Caco-2 (cell line): ENCODE measurements around the gene CD24. TPM values are rescaled to one million over a fixed set of nuclear protein-coding genes. Genes with fewer than 3 reads are reported as not detected.

Experiments
- BruUV-seq: library from RNA; stranded (reverse); fragments of 400-500 nt; replicated peaks from 2 replicates; lab custom pipeline; 2021; lab: Mats Ljungman, UMichigan
- CTCF ChIA-PET: fragments of 300-600 bp; sonication (Branson Sonifier 250); formaldehyde crosslinking; loops from one replicate; lab custom pipeline; 2022; ENCODE audit warnings: antibody characterized with exemption; lab: Charles Lee
- POLR2A ChIA-PET: fragments of 300-600 bp; sonication (Branson Sonifier 250); formaldehyde crosslinking; loops from one replicate; lab custom pipeline; 2022; ENCODE audit warnings: antibody characterized with exemption; lab: Charles Lee
- DNase-seq, 2 experiments: peaks; one replicate each; pipeline versions ENCODE4 v3.0.0 to v3.0.0-alpha.2; 2020 to 2022
- H3K27me3 ChIP-seq: replicated peaks from 2 replicates; pipeline ENCODE4 v1.6.0; 2011; ENCODE audit warnings: low read length; ENCODE audit not compliant: control insufficient read depth, insufficient read depth
- H3K36me3 ChIP-seq: 2 replicates; pipeline ENCODE4 v1.5.1; 2011; ENCODE audit warnings: low read length; ENCODE audit not compliant: control insufficient read depth, insufficient read depth
- H3K4me1 ChIP-seq: fragments of 250-450 bp; sonication (Bioruptor Pico); 2 replicates; pipeline ENCODE4 v1.5.1; 2020; ENCODE audit warnings: mild to moderate bottlenecking
- H3K4me3 ChIP-seq: 2 replicates; pipeline ENCODE4 v1.5.1; 2011; ENCODE audit warnings: low read depth, mild to moderate bottlenecking, control low read depth, low read length
- H3K9me3 ChIP-seq: fragments of 250-450 bp; sonication (Bioruptor Pico); 2 replicates; pipeline ENCODE4 v1.5.1; 2020; ENCODE audit warnings: mild to moderate bottlenecking, moderate library complexity
- H3K27ac Mint-ChIP-seq: one replicate; pipeline ENCODE4 v1.8.0; 2022; ENCODE audit warnings: mixed read lengths; ENCODE audit not compliant: unreplicated experiment
- H3K27me3 Mint-ChIP-seq: one replicate; pipeline ENCODE4 v1.8.0; 2022; ENCODE audit warnings: mixed read lengths; ENCODE audit not compliant: insufficient read depth, unreplicated experiment
- H3K36me3 Mint-ChIP-seq: one replicate; pipeline ENCODE4 v1.8.0; 2022; ENCODE audit warnings: mild to moderate bottlenecking, mixed read lengths; ENCODE audit not compliant: insufficient read depth, unreplicated experiment
- H3K4me1 Mint-ChIP-seq: one replicate; pipeline ENCODE4 v1.8.0; 2022; ENCODE audit warnings: low read depth, mixed read lengths; ENCODE audit not compliant: unreplicated experiment
- H3K4me3 Mint-ChIP-seq: one replicate; pipeline ENCODE4 v1.8.0; 2022; ENCODE audit warnings: mild to moderate bottlenecking, moderate library complexity, mixed read lengths; ENCODE audit not compliant: unreplicated experiment
- H3K9me3 Mint-ChIP-seq: one replicate; pipeline ENCODE4 v1.8.0; 2022; ENCODE audit warnings: mixed read lengths; ENCODE audit not compliant: unreplicated experiment
- intact Hi-C: fragments of 100-400 bp; cut with micrococcal nuclease; formaldehyde crosslinking; loops from one replicate; pipeline ENCODE4 v1.10.0; 2022; ENCODE audit not compliant: unreplicated experiment
- total RNA-seq: library from RNA; stranded (reverse); gene quantifications from 2 replicates; pipeline ENCODE4 v1.2.3, GENCODE V29; 2022
- TF ChIP-seq, protein P1 (sequence below), 2 experiments: fragments of 200-600 bp in 1 of 2; IDR thresholded peaks; 1 replicate in 1 of 2; 2 replicates in 1 of 2; pipeline versions ENCODE4 v1.5.1 to v1.8.0; 2011 to 2022; ENCODE audit warnings: antibody characterized with exemption in 1 of 2, control low read depth in 1 of 2, inconsistent platforms in 1 of 2, low read depth in 1 of 2, low read length in 1 of 2, mild to moderate bottlenecking in 1 of 2, moderate library complexity in 1 of 2; ENCODE audit not compliant: insufficient read depth in 1 of 2, severe bottlenecking in 1 of 2, unreplicated experiment in 1 of 2

The CD24 gene
- total RNA-seq, 1 experiment from 2014 or later, result 81.7 TPM

DNA sequence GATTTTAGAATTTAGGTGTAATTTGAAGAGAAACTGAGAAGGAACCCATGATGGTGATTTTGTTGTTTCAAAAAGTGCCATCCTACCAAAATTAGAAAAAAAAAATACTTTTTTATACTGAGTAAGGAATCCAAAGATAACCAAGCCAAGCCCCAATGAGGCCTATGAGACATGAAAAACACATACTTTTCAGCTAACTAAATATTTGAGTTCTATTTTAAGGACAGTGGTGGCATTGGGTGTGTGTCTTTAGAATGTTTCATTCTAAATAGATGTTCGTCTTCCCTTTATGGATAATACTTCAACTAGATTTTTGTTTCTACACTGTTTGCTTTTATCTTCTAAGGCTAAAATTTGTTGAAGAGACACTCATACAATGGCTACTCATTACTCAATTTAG lies 9.6 kb downstream of the CD24 start:
- intact Hi-C loops, result loop anchor here (5.0 kb wide), 1 partner anchor 38 kb away; no protein-coding TSS in a partner anchor
- H3K4me3 ChIP-seq, result no peak overlapping the region
- Mint-ChIP-seq H3K27me3 (no peaks in the 10 kb centered on the region), H3K36me3 (peaks cover 16% of the 10 kb centered on the region), H3K27ac (no peak overlapping the region), H3K4me1 (peaks cover 14% of the 10 kb centered on the region), H3K4me3 (no peak overlapping the region), H3K9me3 (peaks cover 10% of the 10 kb centered on the region)
- H3K9me3 ChIP-seq, result no peaks in the 10 kb centered on the region
- no TSS peak for BruUV-seq
- ChIA-PET POLR2A (no interaction called here), CTCF (no interaction called here)
- no peaks in the 10 kb centered on the region for H3K27me3 ChIP-seq
- TF ChIP-seq, protein P1, sequence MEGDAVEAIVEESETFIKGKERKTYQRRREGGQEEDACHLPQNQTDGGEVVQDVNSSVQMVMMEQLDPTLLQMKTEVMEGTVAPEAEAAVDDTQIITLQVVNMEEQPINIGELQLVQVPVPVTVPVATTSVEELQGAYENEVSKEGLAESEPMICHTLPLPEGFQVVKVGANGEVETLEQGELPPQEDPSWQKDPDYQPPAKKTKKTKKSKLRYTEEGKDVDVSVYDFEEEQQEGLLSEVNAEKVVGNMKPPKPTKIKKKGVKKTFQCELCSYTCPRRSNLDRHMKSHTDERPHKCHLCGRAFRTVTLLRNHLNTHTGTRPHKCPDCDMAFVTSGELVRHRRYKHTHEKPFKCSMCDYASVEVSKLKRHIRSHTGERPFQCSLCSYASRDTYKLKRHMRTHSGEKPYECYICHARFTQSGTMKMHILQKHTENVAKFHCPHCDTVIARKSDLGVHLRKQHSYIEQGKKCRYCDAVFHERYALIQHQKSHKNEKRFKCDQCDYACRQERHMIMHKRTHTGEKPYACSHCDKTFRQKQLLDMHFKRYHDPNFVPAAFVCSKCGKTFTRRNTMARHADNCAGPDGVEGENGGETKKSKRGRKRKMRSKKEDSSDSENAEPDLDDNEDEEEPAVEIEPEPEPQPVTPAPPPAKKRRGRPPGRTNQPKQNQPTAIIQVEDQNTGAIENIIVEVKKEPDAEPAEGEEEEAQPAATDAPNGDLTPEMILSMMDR (IDR thresholded peaks at IDR 0.05; ENCODE audit: insufficient read depth in 1 of 2, low read depth in 1 of 2, low read length in 1 of 2, severe bottlenecking in 1 of 2, unreplicated experiment in 1 of 2), result no peak
- DNase-seq, result no peak
- 0 out of 2 replicates have a peak, but pooled peaks cover 2% of the 10 kb centered on the region for H3K4me1 ChIP-seq
- H3K36me3 ChIP-seq, result no peaks in the 10 kb centered on the region

DNA sequence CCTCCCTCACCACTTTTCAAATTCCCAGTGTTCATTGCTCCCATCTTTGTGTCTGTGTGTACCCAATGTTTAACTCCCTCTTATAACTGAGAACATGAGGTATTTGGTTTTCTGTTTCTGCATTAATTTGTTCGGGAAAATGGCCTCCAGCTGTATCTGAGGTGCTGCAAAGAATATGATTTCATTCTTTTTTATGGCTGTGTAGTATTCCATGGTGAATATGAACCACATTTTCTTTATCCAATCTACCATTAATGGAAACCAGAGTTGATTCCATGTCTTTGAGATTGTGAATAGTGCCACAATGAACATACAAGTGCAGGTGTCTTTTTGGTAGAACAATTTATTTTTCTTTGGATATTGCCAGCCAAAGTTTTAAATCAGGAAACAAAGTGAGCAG lies 10.4 kb downstream of the CD24 start:
- POLR2A ChIA-PET, result no interaction called here
- peak overlapping the region; percentile 17 for H3K27ac Mint-ChIP-seq
- intact Hi-C loops, result loop anchor here (5.0 kb wide), 1 partner anchor 37 kb away; no protein-coding TSS in a partner anchor

DNA sequence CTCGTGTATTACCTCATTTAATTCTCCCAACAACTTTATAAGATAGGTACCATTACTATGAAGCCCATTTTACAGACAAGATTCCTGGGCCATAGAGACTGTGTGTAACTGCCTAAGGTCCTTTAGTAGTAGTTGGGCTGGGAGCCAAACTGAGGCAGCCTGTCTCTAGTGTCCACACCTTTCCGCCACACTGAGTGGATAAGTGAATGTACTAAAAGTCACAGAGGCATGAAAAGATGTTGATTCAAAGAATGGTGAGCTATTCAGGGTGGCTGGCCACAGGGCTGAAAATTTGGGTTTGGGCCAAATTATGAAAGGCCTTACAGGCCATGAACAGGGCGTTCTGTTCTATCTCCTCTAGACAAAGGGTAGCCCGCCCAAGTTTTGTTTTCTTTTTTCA lies 11.0 kb downstream of the CD24 start:
- no TSS peak for BruUV-seq
- ChIA-PET CTCF (no interaction called here), POLR2A (no interaction called here)
- intact Hi-C loops, result loop anchor here (5.0 kb wide), 1 partner anchor 36 kb away; no protein-coding TSS in a partner anchor
- H3K9me3 ChIP-seq, result no peaks in the 10 kb centered on the region
- Mint-ChIP-seq H3K4me1 (peaks cover 14% of the 10 kb centered on the region), H3K36me3 (peaks cover 8% of the 10 kb centered on the region), H3K27me3 (no peaks in the 10 kb centered on the region), H3K27ac (peak overlapping the region; percentile 17), H3K9me3 (peaks cover 10% of the 10 kb centered on the region), H3K4me3 (no peak overlapping the region)
- no peaks in the 10 kb centered on the region for H3K36me3 ChIP-seq
- H3K4me1 ChIP-seq, result 0 out of 2 replicates have a peak, but pooled peaks cover 5% of the 10 kb centered on the region
- TF ChIP-seq, protein P1 (IDR thresholded peaks at IDR 0.05; ENCODE audit: insufficient read depth in 1 of 2, low read depth in 1 of 2, low read length in 1 of 2, severe bottlenecking in 1 of 2, unreplicated experiment in 1 of 2), result no peak
- DNase-seq, result no peak
- no peak overlapping the region for H3K4me3 ChIP-seq
- H3K27me3 ChIP-seq, result no peaks in the 10 kb centered on the region

More for the DNA sequence above, 10.4 kb downstream of the CD24 start:
- Histone ChIP-seq H3K36me3 (no peaks in the 10 kb centered on the region), H3K4me3 (no peak overlapping the region), H3K9me3 (no peaks in the 10 kb centered on the region), H3K4me1 (0 out of 2 replicates have a peak, but pooled peaks cover 5% of the 10 kb centered on the region), H3K27me3 (no peaks in the 10 kb centered on the region)
- H3K27me3 Mint-ChIP-seq, result no peaks in the 10 kb centered on the region
- peaks cover 10% of the 10 kb centered on the region for H3K9me3 Mint-ChIP-seq
- peaks cover 12% of the 10 kb centered on the region for H3K36me3 Mint-ChIP-seq
- H3K4me1 Mint-ChIP-seq, result peaks cover 14% of the 10 kb centered on the region
- no peak overlapping the region for H3K4me3 Mint-ChIP-seq
- CTCF ChIA-PET, result interaction anchor here (0.6 kb wide), 2 partner anchors 67 to 569 kb away, joined by 3 read pairs; no protein-coding TSS in a partner anchor
- no TSS peak for BruUV-seq
- TF ChIP-seq, protein P1 (IDR thresholded peaks at IDR 0.05; ENCODE audit: insufficient read depth in 1 of 2, low read depth in 1 of 2, low read length in 1 of 2, severe bottlenecking in 1 of 2, unreplicated experiment in 1 of 2), result no peak
- no peak for DNase-seq
